HepG2 (cell line): ENCODE data around the gene PANK3. TPM values are rescaled to one million over a fixed set of nuclear protein-coding genes. Genes with fewer than 3 reads are reported as not detected.

Experiments used
- AHDC1 ChIP-seq: sonication (generic); formaldehyde crosslinking; IDR thresholded peaks from 2 replicates; pipeline ENCODE4 v1.5.1; 2020; ENCODE audit warnings: mild to moderate bottlenecking, missing genetic modification reagents, borderline replicate concordance
- ASH2L ChIP-seq: fragments of 300-600, 200-600 bp; sonication (generic); IDR thresholded peaks from 2 replicates; pipeline ENCODE4 v1.7.0; 2017; ENCODE audit warnings: low read depth, mild to moderate bottlenecking, moderate library complexity, mixed read lengths, low read length; ENCODE audit not compliant: insufficient read length
- MEF2D ChIP-seq: sonication (generic); formaldehyde crosslinking; IDR thresholded peaks from 2 replicates; pipeline ENCODE4 v1.5.1; 2020; ENCODE audit warnings: mild to moderate bottlenecking, missing genetic modification reagents
- SIN3A ChIP-seq: IDR thresholded peaks from 2 replicates; pipeline ENCODE4 v1.6.1; 2011; ENCODE audit warnings: low read depth, mild to moderate bottlenecking, control low read depth, low read length, borderline replicate concordance
- SOX13 ChIP-seq, 3 experiments: fragments of 450-650 bp in 1 of 3; sonication (generic) in 1 of 3; formaldehyde crosslinking in 1 of 3; IDR thresholded peaks in 2 of 3; conservative IDR thresholded peaks in 1 of 3; 2 replicates each; pipeline versions ENCODE4 v1.5.0 to v1.6.1; 2016 to 2020; ENCODE audit warnings: antibody characterized with exemption in 1 of 3, mild to moderate bottlenecking in 1 of 3, missing compliant biosample characterization in 1 of 3, missing genetic modification reagents in 1 of 3, moderate library complexity in 1 of 3
- STAT6 ChIP-seq: sonication (generic); formaldehyde crosslinking; IDR thresholded peaks from 2 replicates; pipeline ENCODE4 v1.4.0; 2020; ENCODE audit warnings: missing genetic modification reagents, mild to moderate bottlenecking, borderline replicate concordance
- ZBTB37 ChIP-seq: sonication (generic); formaldehyde crosslinking; IDR thresholded peaks from 2 replicates; pipeline ENCODE4 v1.4.0; 2020; ENCODE audit warnings: mild to moderate bottlenecking, missing genetic modification reagents
- ZNF18 ChIP-seq: sonication (generic); formaldehyde crosslinking; IDR thresholded peaks from 2 replicates; pipeline ENCODE4 v1.8.0; 2022; ENCODE audit warnings: mild to moderate bottlenecking, missing genetic modification reagents; ENCODE audit not compliant: insufficient replicate concordance
- ZNF280D ChIP-seq: sonication (generic); formaldehyde crosslinking; IDR thresholded peaks from 2 replicates; pipeline ENCODE4 v1.5.1; 2020; ENCODE audit warnings: mild to moderate bottlenecking, missing genetic modification reagents
- ZNF317 ChIP-seq: sonication (generic); formaldehyde crosslinking; IDR thresholded peaks from 2 replicates; pipeline ENCODE4 v1.5.0; 2020; ENCODE audit warnings: mild to moderate bottlenecking, missing genetic modification reagents
- ZNF430 ChIP-seq: sonication (generic); formaldehyde crosslinking; IDR thresholded peaks from 2 replicates; pipeline ENCODE4 v1.9.0; 2021; ENCODE audit warnings: mild to moderate bottlenecking, missing genetic modification reagents
- ZNF441 ChIP-seq: sonication (generic); formaldehyde crosslinking; IDR thresholded peaks from 2 replicates; pipeline ENCODE4 v1.7.0; 2021; ENCODE audit warnings: missing genetic modification reagents, borderline replicate concordance
- ZNF883 ChIP-seq: sonication (generic); formaldehyde crosslinking; IDR thresholded peaks from 2 replicates; pipeline ENCODE4 v1.5.1; 2020; ENCODE audit warnings: mild to moderate bottlenecking, missing genetic modification reagents; ENCODE audit errors: not compliant biosample characterization
- polyA plus RNA-seq, 8 experiments: library from polyadenylated mRNA; depleted of rRNA in 3 of 8; stranded (reverse) in 7 of 8; unstranded in 1 of 8; fragments of >200 nt; fragmentation: Illumina TruSeq in 4 of 8; extraction: Trizol in 4 of 8; gene quantifications; 2 replicates each; pipeline versions ENCODE4 v1.2.1 to v1.2.3, GENCODE V29; 2011 to 2016; ENCODE audit warnings: low read depth in 4 of 8, missing spikeins in 1 of 8, mixed read lengths in 1 of 8; ENCODE audit not compliant: insufficient read depth in 1 of 8
- total RNA-seq, 5 experiments: library from RNA; depleted of rRNA; stranded (reverse); fragments of >200 nt; fragmentation: Illumina TruSeq; extraction: Trizol; gene quantifications; 2 replicates each; pipeline ENCODE4 v1.2.3, GENCODE V29; 2016; ENCODE audit warnings: low read depth in 1 of 5

Gene PANK3
- total and polyA plus RNA-seq, 2 of the 13 experiments (the other 11 are each of a cell fraction or from before 2014, with no cell fraction given) = 26.9 to 69.5 TPM

GRCh38 chr5:168592014-168592368, 12.8 kb upstream of the PANK3 start (continued):
- TF ChIP-seq AHDC1 (CRISPR knock-in tag) = peak; percentile 95
- 0 out of 2 replicates have a peak, but pooled peaks have one; percentile 31 for TF ChIP-seq ZNF441
- no peak for TF ChIP-seq SIN3A
- TF ChIP-seq ZNF883 = no peak
- TF ChIP-seq ZBTB37 (CRISPR knock-in tag) = no peak; the same call in 1 of the 2 replicates
- peak; percentile 31 for TF ChIP-seq ZNF18 (CRISPR knock-in tag)
- peak; percentile 69; the same call in 1 of the 2 replicates for TF ChIP-seq ZNF317
- TF ChIP-seq SOX13 (IDR thresholded peaks at IDR 0.05) = 0 out of 2 replicates have a peak, but pooled peaks have one; percentile 43
- TF ChIP-seq SOX13 (CRISPR knock-in tag; conservative IDR thresholded peaks at IDR 0.05 in 1 of 2, IDR thresholded peaks at IDR 0.05 in 1 of 2) = peak in 1 of 2 experiments; percentile 89; a peak in 2 of 4 replicates
- TF ChIP-seq ZNF430 (CRISPR knock-in tag) = no peak
- peak; percentile 9 for TF ChIP-seq ASH2L
- TF ChIP-seq STAT6 = no peak
- TF ChIP-seq ZNF280D (CRISPR knock-in tag) = peak; percentile 75
- TF ChIP-seq MEF2D = peak; percentile 81
